KOPT-K1 (cell line): Measurements from ENCODE around the gene CEP68.

Source experiments
- H3K27ac ChIP-seq: fragments of 200-600 bp; sonication (generic); 2 replicates; pipeline ENCODE4 v1.5.1; 2016; ENCODE audit warnings: antibody characterized with exemption, mild to moderate bottlenecking, low read depth, low read length; ENCODE audit not compliant: poor library complexity, severe bottlenecking
- H3K36me3 ChIP-seq: fragments of 200-600 bp; sonication (generic); 2 replicates; pipeline ENCODE4 v1.5.1; 2017; ENCODE audit warnings: antibody characterized with exemption, mild to moderate bottlenecking, low read length, moderate library complexity; ENCODE audit not compliant: insufficient read depth
- H3K9me3 ChIP-seq: fragments of 200-600 bp; sonication (generic); 2 replicates; pipeline ENCODE4 v1.5.1; 2017; ENCODE audit warnings: antibody characterized with exemption, low read length, mild to moderate bottlenecking; ENCODE audit not compliant: insufficient read depth, poor library complexity, severe bottlenecking

CEP68 gene

DNA sequence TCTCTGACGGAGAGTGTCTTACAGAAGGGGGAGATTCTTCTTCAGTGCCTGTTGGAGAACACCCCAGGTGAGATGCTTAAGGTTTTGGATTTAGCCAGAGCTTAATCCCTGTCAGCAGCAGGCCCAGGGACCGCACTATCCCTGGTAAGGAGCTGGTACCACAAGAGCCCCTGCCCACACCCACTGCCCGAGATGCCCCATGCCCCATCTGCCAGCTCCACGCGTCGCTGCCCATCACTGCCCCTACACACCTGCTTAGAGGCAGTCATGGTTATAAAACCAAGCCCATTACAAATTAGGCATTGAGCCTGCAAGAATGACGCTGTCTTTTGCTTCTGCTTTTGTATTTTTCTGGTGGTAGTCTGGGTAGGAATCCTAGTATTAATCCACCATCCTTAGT lies 21.7 kb downstream of the CEP68 start:
- H3K27ac ChIP-seq = no peak overlapping the region
- no peaks in the 10 kb centered on the region for H3K9me3 ChIP-seq
- H3K36me3 ChIP-seq = peaks cover 93% of the 10 kb centered on the region

- no peaks in the 10 kb centered on the region for H3K9me3 ChIP-seq
- H3K27ac ChIP-seq = no peak overlapping the region
- peaks cover 93% of the 10 kb centered on the region for H3K36me3 ChIP-seq
Measured at GRCh38 chr2:65079017-65079416, 22.8 kb downstream of the CEP68 start.

GRCh38 chr2:65081232-65081685 lies 25.0 kb downstream of the CEP68 start:
- Histone ChIP-seq H3K36me3 (peaks cover 93% of the 10 kb centered on the region), H3K9me3 (no peaks in the 10 kb centered on the region), H3K27ac (no peak overlapping the region)

- Histone ChIP-seq H3K27ac (no peak overlapping the region), H3K36me3 (peaks cover 99% of the 10 kb centered on the region), H3K9me3 (no peaks in the 10 kb centered on the region)
Measured at GRCh38 chr2:65085148-65085547, 28.9 kb downstream of the CEP68 start.

GRCh38 chr2:65092791-65093190 lies 36.6 kb downstream of the CEP68 start:
- Histone ChIP-seq H3K9me3 (no peaks in the 10 kb centered on the region), H3K36me3 (peaks cover 98% of the 10 kb centered on the region), H3K27ac (no peak overlapping the region)

- Histone ChIP-seq H3K27ac (no peak overlapping the region), H3K36me3 (peaks cover 98% of the 10 kb centered on the region), H3K9me3 (no peaks in the 10 kb centered on the region)
Measured at GRCh38 chr2:65093211-65093610, 37.0 kb downstream of the CEP68 start.

DNA sequence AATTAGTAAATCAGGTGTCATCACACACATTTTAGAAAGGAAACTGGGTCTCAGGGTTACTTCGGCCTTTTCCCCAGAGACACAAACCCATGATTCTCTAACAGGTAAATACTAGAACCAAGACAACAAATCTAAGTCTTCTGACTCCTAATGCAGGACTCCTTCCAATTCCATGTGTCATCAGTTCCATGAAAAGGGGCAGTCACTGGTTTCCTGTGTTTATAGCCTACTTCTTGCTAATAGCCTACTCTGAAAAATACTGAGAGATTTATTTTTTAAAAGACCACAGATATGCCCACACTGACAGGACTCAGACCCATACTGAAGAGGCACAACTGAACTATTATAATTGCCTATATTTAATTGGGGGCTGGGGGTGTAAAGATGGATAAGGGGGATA lies 40.7 kb downstream of the CEP68 start:
- no peak overlapping the region for H3K27ac ChIP-seq
- peaks cover 96% of the 10 kb centered on the region for H3K36me3 ChIP-seq
- H3K9me3 ChIP-seq = no peaks in the 10 kb centered on the region

DNA sequence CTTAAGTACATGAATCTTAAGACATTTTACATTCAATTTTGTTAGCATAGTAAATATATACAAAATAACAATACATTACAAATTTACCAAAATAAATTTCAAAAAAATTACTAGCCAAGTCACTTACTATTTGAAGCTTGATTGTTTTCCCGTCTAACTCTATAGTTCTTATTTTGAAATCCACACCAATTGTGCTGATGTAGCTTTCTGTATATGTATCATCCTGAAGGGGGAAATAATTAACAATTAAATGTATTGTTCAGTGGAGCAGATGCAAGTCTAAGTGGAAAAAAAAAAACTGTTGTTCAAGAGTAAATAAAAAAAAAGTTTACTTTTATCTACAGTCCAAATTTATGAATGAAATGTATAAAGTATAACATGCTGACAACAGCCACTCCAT lies 41.6 kb downstream of the CEP68 start:
- Histone ChIP-seq H3K36me3 (peaks cover 96% of the 10 kb centered on the region), H3K27ac (no peak overlapping the region), H3K9me3 (no peaks in the 10 kb centered on the region)

DNA sequence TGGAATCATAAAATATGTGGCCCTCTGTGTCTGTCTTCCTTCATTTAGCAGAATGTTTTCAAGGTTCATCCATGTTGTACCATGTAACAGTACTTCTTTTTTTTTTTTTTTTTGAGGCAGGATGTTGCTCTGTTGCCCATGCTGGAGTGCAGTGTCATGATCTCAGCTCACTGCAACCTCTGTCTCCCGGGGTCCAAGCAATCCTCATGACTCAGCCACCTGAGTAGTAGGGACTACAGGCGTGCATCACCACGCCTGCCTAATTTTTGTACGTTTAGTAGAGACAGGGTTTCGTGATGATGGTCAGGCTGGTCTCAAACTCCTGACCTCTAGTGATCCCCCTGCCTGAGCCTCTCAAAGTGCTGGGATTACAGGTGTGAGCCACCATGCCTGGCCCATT lies 42.5 kb downstream of the CEP68 start:
- Histone ChIP-seq H3K9me3 (no peaks in the 10 kb centered on the region), H3K36me3 (peaks cover 97% of the 10 kb centered on the region), H3K27ac (no peak overlapping the region)

- Histone ChIP-seq H3K27ac (no peak overlapping the region), H3K9me3 (no peaks in the 10 kb centered on the region), H3K36me3 (peaks cover 87% of the 10 kb centered on the region)
Measured at GRCh38 chr2:65101071-65101470, 44.9 kb downstream of the CEP68 start.

DNA sequence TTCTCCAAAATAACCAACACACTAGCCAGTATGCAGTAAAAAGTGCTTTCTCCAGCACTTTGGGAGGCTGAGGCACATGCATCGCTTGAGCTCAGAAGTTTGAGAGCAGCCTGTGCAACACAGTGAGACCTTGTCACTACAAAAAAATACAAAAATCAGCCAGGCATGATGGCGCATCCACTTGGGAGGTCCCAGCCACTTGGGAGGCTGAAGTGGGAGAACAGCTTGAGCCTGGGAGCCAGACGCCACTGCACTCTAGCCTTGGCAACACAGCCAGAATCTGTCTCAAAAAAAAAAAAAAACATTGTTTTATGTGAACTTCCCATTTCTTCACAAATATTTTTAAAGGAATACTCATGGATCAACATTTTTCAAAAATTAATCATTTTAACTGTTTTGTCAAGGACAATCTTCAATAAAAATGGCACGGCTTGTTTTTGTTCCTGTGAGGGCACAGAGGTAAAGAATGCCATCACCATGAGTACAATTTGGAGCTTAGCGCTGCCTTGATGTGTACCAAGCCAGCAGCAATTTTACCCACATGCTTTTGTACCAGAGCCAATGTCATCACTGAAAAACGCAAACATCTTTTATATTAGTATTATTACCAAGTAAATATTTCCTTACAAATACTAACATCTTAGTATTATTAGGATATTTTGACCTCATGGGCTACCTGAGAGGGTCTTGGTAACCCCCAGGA lies 46.9 kb downstream of the CEP68 start:
- Histone ChIP-seq H3K36me3 (peaks cover 78% of the 10 kb centered on the region), H3K9me3 (no peaks in the 10 kb centered on the region), H3K27ac (no peak overlapping the region)

DNA sequence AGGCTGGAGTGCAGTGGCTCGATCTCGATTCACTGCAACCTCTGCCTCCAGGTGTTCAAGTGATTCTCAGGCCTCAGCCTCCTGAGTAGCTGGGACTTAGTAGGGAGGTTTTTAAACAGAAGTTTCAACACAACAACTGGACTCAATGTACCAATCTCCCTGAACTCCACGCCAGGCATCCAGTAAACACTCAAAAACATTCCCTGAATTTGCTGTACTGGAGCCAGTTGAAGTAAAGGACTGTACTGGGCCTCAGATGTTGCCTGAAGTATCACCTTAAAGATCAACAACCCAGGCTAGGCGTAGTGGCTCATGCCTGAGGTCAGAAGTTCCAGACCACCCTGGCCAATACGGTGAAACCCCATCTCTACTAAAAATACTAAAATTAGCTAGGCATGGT lies 51.3 kb downstream of the CEP68 start:
- peaks cover 42% of the 10 kb centered on the region for H3K36me3 ChIP-seq
- no peak overlapping the region for H3K27ac ChIP-seq
- no peaks in the 10 kb centered on the region for H3K9me3 ChIP-seq

GRCh38 chr2:65108780-65109179 lies 52.6 kb downstream of the CEP68 start:
- Histone ChIP-seq H3K36me3 (peaks cover 30% of the 10 kb centered on the region), H3K27ac (no peak overlapping the region), H3K9me3 (no peaks in the 10 kb centered on the region)

- Histone ChIP-seq H3K36me3 (peaks cover 10% of the 10 kb centered on the region), H3K27ac (no peak overlapping the region), H3K9me3 (no peaks in the 10 kb centered on the region)
Measured at GRCh38 chr2:65112633-65113032, 56.4 kb downstream of the CEP68 start.

DNA sequence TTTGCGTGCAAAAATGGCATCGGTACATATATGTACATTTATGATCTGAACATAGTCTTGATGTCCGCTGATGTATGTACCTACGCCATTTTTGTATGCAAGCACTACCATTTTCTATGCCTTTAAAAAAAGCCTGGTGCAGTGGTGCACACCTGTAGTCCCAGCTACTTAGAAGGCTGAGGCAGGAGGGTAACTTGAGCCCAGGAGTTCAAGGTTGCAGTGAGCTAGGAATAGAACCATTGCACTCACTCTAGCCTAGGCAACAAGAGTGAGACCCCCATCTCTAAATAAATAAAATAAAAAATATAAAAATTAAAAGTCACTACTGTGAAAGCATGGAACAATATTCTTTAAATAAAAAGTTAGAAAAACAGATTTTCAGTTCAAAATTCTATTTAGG lies 57.0 kb downstream of the CEP68 start:
- peaks cover 6% of the 10 kb centered on the region; the same call in 1 of the 2 replicates for H3K36me3 ChIP-seq
- no peaks in the 10 kb centered on the region for H3K9me3 ChIP-seq

DNA sequence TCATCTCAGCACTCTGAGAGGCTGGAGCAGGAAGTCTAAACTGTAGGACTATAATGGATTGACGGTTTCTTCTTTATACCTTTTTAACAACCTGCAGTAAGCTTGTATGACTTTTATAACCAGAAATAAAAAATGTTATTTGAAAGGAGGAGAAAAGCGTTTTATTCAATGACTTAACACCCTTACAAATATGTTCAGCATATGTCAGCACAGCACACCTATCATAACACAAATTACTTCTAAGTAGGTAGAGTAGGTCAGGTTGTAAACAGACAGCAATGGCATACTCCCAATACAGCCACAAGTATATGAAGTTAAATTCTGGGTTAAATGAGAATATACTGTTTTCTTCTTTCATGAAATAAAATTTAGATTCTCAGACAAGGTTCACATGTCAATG lies 57.6 kb downstream of the CEP68 start:
- no peaks in the 10 kb centered on the region for H3K9me3 ChIP-seq
- peaks cover 6% of the 10 kb centered on the region; the same call in 1 of the 2 replicates for H3K36me3 ChIP-seq
- H3K27ac ChIP-seq = no peak overlapping the region

More for the DNA sequence above, 57.0 kb downstream of the CEP68 start:
- no peak overlapping the region for H3K27ac ChIP-seq
